HCT116 (cell line): Measurements from ENCODE around the gene WDR20. TPM values are rescaled to one million over a fixed set of nuclear protein-coding genes. Genes with fewer than 3 reads are reported as not detected.

Source experiments
- ATAC-seq: fragments of 200-7000 bp; cut with Tn5 transposase; 2 replicates; pipeline ENCODE4 v1.9.1; 2020; ENCODE audit warnings: mild to moderate bottlenecking, moderate library complexity
- BruUV-seq: library from RNA; stranded (reverse); fragments of 400-500 nt; replicated peaks from 2 replicates; lab custom pipeline; 2021; lab: Mats Ljungman, UMichigan
- CTCF ChIA-PET: fragments of 300-600 bp; sonication (Branson Sonifier 250); formaldehyde crosslinking; loops from one replicate; lab custom pipeline; 2021; ENCODE audit warnings: antibody characterized with exemption; lab: Charles Lee
- POLR2A ChIA-PET: fragments of 300-600, 350-600 bp; sonication (Branson Sonifier 250); formaldehyde crosslinking; loops from one replicate; lab custom pipeline; 2021; ENCODE audit warnings: antibody characterized with exemption; lab: Charles Lee
- RAD21 ChIA-PET, 2 experiments: fragments of 300-600 bp; sonication (Branson Sonifier 250); formaldehyde crosslinking; loops; one replicate each; lab custom pipeline; 2023; ENCODE audit warnings: low total read pairs in 2 of 2; ENCODE audit not compliant: uncharacterized antibody in 2 of 2, unreplicated experiment in 2 of 2, low non-redundant PET in 1 of 2; lab: Charles Lee
- DNase-seq: peaks from one replicate; pipeline ENCODE4 v3.0.0-alpha.2; 2010; ENCODE audit warnings: low read depth, low spot score
- H2AFZ ChIP-seq: fragments of 200-600 bp; shearing (Covaris generic), sonication (generic); 2 replicates; pipeline ENCODE4 v1.6.1; 2017; ENCODE audit warnings: low read depth, mixed run types, mixed read lengths, antibody characterized with exemption, low read length; ENCODE audit not compliant: poor library complexity, severe bottlenecking
- H3K27ac ChIP-seq: 2 replicates; pipeline ENCODE4 v1.5.1; 2012; ENCODE audit warnings: low read depth, low read length
- H3K27me3 ChIP-seq: fragments of 200-600 bp; sonication (generic); 2 replicates; pipeline ENCODE4 v1.6.1; 2016; ENCODE audit warnings: mixed run types, low read length, mixed read lengths; ENCODE audit not compliant: insufficient read depth
- H3K36me3 ChIP-seq, 2 experiments: fragments of 200-500 bp in 1 of 2; fragments of 200-600 bp in 1 of 2; sonication (Bioruptor generic) in 1 of 2; sonication (generic) in 1 of 2; 2 replicates each; pipeline versions ENCODE4 v1.5.1 to v1.6.1; 2014 to 2016; ENCODE audit warnings: low read length in 2 of 2, inconsistent platforms in 1 of 2, mixed read lengths in 1 of 2, mixed run types in 1 of 2; ENCODE audit not compliant: insufficient read depth in 2 of 2, control insufficient read depth in 1 of 2
- H3K4me1 ChIP-seq, 2 experiments: fragments of 200-600 bp in 1 of 2; sonication (generic) in 1 of 2; 2 replicates each; pipeline versions ENCODE4 v1.5.1 to v1.6.1; 2012 to 2017; ENCODE audit warnings: low read length in 2 of 2, inconsistent platforms in 1 of 2, mild to moderate bottlenecking in 1 of 2, mixed read lengths in 1 of 2, mixed run types in 1 of 2, moderate library complexity in 1 of 2; ENCODE audit not compliant: insufficient read depth in 2 of 2, control insufficient read depth in 1 of 2
- H3K4me2 ChIP-seq: fragments of 200-600 bp; sonication (generic); 2 replicates; pipeline ENCODE4 v1.6.1; 2017; ENCODE audit warnings: mixed run types, low read length, mixed read lengths
- H3K4me3 ChIP-seq, 2 experiments: fragments of 200-600 bp in 1 of 2; sonication (generic) in 1 of 2; replicated peaks in 1 of 2; 2 replicates each; pipeline ENCODE4 v1.5.1; 2011 to 2016; ENCODE audit warnings: low read length in 2 of 2, control low read depth in 1 of 2, low read depth in 1 of 2, mild to moderate bottlenecking in 1 of 2, mixed read lengths in 1 of 2, mixed run types in 1 of 2
- H3K79me2 ChIP-seq: fragments of 200-600 bp; sonication (generic); 2 replicates; pipeline ENCODE4 v1.6.1; 2017; ENCODE audit warnings: mild to moderate bottlenecking, mixed run types, low read length, moderate library complexity, mixed read lengths; ENCODE audit not compliant: insufficient read depth
- H3K9ac ChIP-seq: fragments of 200-600 bp; sonication (generic); 2 replicates; pipeline ENCODE4 v1.6.1; 2016; ENCODE audit warnings: low read length, mixed read lengths
- H3K9me2 ChIP-seq: fragments of 200-600 bp; sonication (generic), shearing (Covaris generic); 2 replicates; pipeline ENCODE4 v1.6.1; 2017; ENCODE audit warnings: mixed run types, mild to moderate bottlenecking, moderate library complexity; ENCODE audit not compliant: insufficient read depth
- H3K9me3 ChIP-seq, 2 experiments: fragments of 200-500 bp in 1 of 2; fragments of 200-600 bp in 1 of 2; sonication (Bioruptor generic) in 1 of 2; sonication (generic) in 1 of 2; 2 replicates each; pipeline ENCODE4 v1.6.1; 2014 to 2017; ENCODE audit warnings: low read length in 2 of 2, mixed read lengths in 2 of 2, inconsistent platforms in 1 of 2, low read depth in 1 of 2, mild to moderate bottlenecking in 1 of 2, mixed run types in 1 of 2, moderate library complexity in 1 of 2; ENCODE audit not compliant: control insufficient read depth in 1 of 2, insufficient read depth in 1 of 2
- H4K20me1 ChIP-seq: fragments of 200-600 bp; sonication (generic), shearing (Covaris generic); 2 replicates; pipeline ENCODE4 v1.6.1; 2017; ENCODE audit warnings: mixed run types, mild to moderate bottlenecking, moderate library complexity; ENCODE audit not compliant: insufficient read depth
- CBX3 ChIP-seq: IDR thresholded peaks from 2 replicates; pipeline ENCODE4 v1.6.1; 2012; ENCODE audit warnings: low read depth
- EGR1 ChIP-seq: IDR thresholded peaks from 2 replicates; pipeline ENCODE4 v1.6.1; 2012; ENCODE audit warnings: low read depth
- EZH2 ChIP-seq: fragments of 200-600 bp; sonication (generic); IDR thresholded peaks from 2 replicates; pipeline ENCODE4 v1.6.1; 2017; ENCODE audit warnings: antibody characterized with exemption, mixed run types
- RAD21 ChIP-seq: IDR thresholded peaks from 2 replicates; pipeline ENCODE4 v1.6.1; 2012; ENCODE audit warnings: low read depth, mild to moderate bottlenecking
- SIN3A ChIP-seq: IDR thresholded peaks from 2 replicates; pipeline ENCODE4 v1.6.1; 2012; ENCODE audit warnings: low read depth
- SP1 ChIP-seq: IDR thresholded peaks from 2 replicates; pipeline ENCODE4 v1.6.1; 2012; ENCODE audit warnings: low read depth
- TCF7L2 ChIP-seq: IDR thresholded peaks from 2 replicates; pipeline ENCODE4 v1.7.0; 2011; ENCODE audit warnings: borderline replicate concordance, inconsistent platforms; ENCODE audit not compliant: insufficient read depth, insufficient read length; ENCODE audit errors: extremely low read depth
- YY1 ChIP-seq: IDR thresholded peaks from 2 replicates; pipeline ENCODE4 v1.6.1; 2011; ENCODE audit warnings: low read length, low read depth, moderate library complexity, mild to moderate bottlenecking; ENCODE audit not compliant: insufficient replicate concordance; ENCODE audit errors: extremely low read depth
- ZBTB33 ChIP-seq: IDR thresholded peaks from 2 replicates; pipeline ENCODE4 v1.6.1; 2011; ENCODE audit warnings: mild to moderate bottlenecking, low read length, moderate library complexity; ENCODE audit not compliant: insufficient replicate concordance; ENCODE audit errors: extremely low read depth
- ZNF274 ChIP-seq: fragments of 200-500 bp; sonication (Bioruptor generic); IDR thresholded peaks from 2 replicates; pipeline ENCODE4 v1.6.1; 2014; ENCODE audit warnings: mild to moderate bottlenecking, low read depth, low read length, inconsistent platforms
- intact Hi-C: fragments of 100-400 bp; cut with micrococcal nuclease; formaldehyde crosslinking; loops from 2 replicates; pipeline ENCODE4 v1.10.0; 2022
- total RNA-seq: library from RNA; stranded (reverse); gene quantifications from one replicate; pipeline ENCODE4 v1.2.1, GENCODE V29; 2021; ENCODE audit not compliant: unreplicated experiment
- TF ChIP-seq, protein P1 (sequence below): IDR thresholded peaks from 2 replicates; pipeline ENCODE4 v1.6.1; 2012
- TF ChIP-seq, protein P2 (sequence below): IDR thresholded peaks from 2 replicates; pipeline ENCODE4 v1.6.1; 2012; ENCODE audit warnings: low read depth

WDR20 gene
- total RNA-seq, 1 experiment from 2014 or later, result 21.1 TPM

DNA sequence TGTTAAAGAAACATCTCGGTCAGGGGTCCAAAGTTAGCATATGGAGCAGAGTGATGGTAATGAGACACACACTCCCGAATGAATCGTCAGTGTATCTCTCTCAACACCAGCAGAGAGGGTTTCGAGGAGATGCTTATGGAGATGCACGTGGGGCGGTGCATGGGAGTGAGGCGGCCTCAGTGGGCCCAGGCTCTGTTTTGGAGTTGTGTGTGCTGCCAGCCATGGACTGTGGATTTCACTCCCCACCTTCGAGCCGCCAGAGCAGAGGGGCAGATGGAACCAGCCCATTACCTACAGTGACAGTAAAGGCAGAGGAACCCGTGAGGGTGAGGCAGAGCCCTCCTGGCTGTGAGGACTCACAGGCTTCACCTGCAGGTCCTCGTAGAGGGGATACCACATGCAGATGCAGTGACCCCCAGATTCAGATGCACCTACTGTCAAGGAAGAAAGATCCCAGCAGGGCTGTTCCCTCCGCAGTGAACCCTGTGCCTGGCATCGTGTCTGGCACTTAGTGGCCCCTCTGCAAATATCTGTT is 68.2 kb downstream of the WDR20 start:
- CTCF ChIA-PET, result no interaction called here
- intact Hi-C loops, result no loop called here
- Histone ChIP-seq H3K9ac (no peak overlapping the region), H3K36me3 (peaks cover 2 to 3% of the 10 kb centered on the region in 2 experiments; a peak in 2 of 4 replicates), H3K4me1 (no peaks in the 10 kb centered on the region), H3K9me3 (no peaks in the 10 kb centered on the region), H3K27ac (no peak overlapping the region), H3K4me2 (no peak overlapping the region), H4K20me1 (no peaks in the 10 kb centered on the region), H2AFZ (no peak overlapping the region), H3K79me2 (peaks cover 23% of the 10 kb centered on the region), H3K4me3 (no peak overlapping the region), H3K9me2 (no peaks in the 10 kb centered on the region), H3K27me3 (no peaks in the 10 kb centered on the region)
- DNase-seq (no peak), ATAC-seq (no peak)
- no TSS peak for BruUV-seq
- POLR2A ChIA-PET, result no interaction called here
- RAD21 ChIA-PET, result no interaction called here
- no peak for TF ChIP-seq SP1
- TF ChIP-seq CBX3, result no peak
- TF ChIP-seq, protein P1, sequence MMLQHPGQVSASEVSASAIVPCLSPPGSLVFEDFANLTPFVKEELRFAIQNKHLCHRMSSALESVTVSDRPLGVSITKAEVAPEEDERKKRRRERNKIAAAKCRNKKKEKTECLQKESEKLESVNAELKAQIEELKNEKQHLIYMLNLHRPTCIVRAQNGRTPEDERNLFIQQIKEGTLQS, result no peak
- no peak for TF ChIP-seq YY1
- TF ChIP-seq SIN3A, result no peak
- TF ChIP-seq EZH2, result no peak
- TF ChIP-seq, protein P2, sequence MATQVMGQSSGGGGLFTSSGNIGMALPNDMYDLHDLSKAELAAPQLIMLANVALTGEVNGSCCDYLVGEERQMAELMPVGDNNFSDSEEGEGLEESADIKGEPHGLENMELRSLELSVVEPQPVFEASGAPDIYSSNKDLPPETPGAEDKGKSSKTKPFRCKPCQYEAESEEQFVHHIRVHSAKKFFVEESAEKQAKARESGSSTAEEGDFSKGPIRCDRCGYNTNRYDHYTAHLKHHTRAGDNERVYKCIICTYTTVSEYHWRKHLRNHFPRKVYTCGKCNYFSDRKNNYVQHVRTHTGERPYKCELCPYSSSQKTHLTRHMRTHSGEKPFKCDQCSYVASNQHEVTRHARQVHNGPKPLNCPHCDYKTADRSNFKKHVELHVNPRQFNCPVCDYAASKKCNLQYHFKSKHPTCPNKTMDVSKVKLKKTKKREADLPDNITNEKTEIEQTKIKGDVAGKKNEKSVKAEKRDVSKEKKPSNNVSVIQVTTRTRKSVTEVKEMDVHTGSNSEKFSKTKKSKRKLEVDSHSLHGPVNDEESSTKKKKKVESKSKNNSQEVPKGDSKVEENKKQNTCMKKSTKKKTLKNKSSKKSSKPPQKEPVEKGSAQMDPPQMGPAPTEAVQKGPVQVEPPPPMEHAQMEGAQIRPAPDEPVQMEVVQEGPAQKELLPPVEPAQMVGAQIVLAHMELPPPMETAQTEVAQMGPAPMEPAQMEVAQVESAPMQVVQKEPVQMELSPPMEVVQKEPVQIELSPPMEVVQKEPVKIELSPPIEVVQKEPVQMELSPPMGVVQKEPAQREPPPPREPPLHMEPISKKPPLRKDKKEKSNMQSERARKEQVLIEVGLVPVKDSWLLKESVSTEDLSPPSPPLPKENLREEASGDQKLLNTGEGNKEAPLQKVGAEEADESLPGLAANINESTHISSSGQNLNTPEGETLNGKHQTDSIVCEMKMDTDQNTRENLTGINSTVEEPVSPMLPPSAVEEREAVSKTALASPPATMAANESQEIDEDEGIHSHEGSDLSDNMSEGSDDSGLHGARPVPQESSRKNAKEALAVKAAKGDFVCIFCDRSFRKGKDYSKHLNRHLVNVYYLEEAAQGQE, result no peak
- TF ChIP-seq RAD21, result no peak
- no peak for TF ChIP-seq ZBTB33
- no peak for TF ChIP-seq ZNF274
- TF ChIP-seq TCF7L2, result no peak
- TF ChIP-seq EGR1, result no peak
